BLaER1 (cell line): ENCODE data around the gene GNRH2.
"Not testable (repeated sequence)": the region's sequence is repeated elsewhere in the genome, so short reads cannot be mapped to it uniquely, and the experiment has no call there.

Experiments
- H3K27ac ChIP-seq: shearing (Covaris generic); formaldehyde crosslinking; 2 replicates; pipeline ENCODE4 v1.8.1; 2022
- H3K27me3 ChIP-seq: shearing (Covaris generic); formaldehyde crosslinking; 2 replicates; pipeline ENCODE4 v1.8.1; 2022
- H3K36me3 ChIP-seq: shearing (Covaris generic); formaldehyde crosslinking; 2 replicates; pipeline ENCODE4 v1.8.1; 2022
- H3K4me1 ChIP-seq: shearing (Covaris generic); formaldehyde crosslinking; 2 replicates; pipeline ENCODE4 v1.8.1; 2022
- H3K4me2 ChIP-seq: shearing (Covaris generic); formaldehyde crosslinking; 2 replicates; pipeline ENCODE4 v1.8.1; 2022
- H3K4me3 ChIP-seq: shearing (Covaris generic); formaldehyde crosslinking; 2 replicates; pipeline ENCODE4 v1.8.1; 2022
- H3K9ac ChIP-seq: shearing (Covaris generic); formaldehyde crosslinking; 2 replicates; pipeline ENCODE4 v1.8.1; 2022
- H3K9me3 ChIP-seq: shearing (Covaris generic); formaldehyde crosslinking; 2 replicates; pipeline ENCODE4 v1.8.1; 2022
- H4K20me1 ChIP-seq: shearing (Covaris generic); formaldehyde crosslinking; 2 replicates; pipeline ENCODE4 v1.8.1; 2022
- Cebpa-rat ChIP-seq: shearing (Covaris generic); IDR thresholded peaks from 2 replicates; pipeline ENCODE4 v1.8.1; 2022

The GNRH2 gene

DNA sequence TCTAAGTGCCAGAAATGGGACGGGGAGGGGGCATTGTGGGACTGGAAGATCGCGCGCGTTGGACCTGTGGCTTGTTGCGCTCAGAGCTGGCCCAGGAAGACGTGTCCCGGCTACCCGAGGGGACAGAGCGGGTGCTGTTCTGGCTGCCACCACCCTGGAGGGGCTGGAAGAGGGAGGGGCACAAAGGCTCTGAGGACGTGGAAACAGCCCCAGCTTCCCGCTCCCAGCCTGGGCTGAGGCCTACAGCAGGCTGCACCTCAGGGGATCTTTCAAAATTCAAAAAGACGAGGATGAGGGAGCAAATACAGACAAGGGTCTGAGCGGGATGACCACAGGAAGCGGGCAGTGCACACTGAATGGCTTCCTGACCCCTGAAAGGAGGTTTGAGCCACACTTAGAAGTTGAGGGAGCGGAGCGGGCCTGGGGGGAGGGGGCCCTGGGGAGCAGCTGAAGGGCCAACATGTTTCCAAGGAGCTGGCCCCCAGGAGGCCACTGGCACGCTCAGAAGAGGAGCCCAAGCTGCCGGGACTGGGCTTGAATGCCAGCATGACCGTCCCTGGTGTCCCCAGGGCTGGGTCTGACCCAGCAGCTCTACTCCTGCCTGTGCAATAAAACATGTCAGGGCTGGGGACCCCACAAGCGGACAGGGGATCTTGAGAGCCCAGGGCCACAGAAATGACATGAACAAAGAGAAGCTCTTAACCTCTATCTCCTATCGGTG, 29.3 kb downstream of the GNRH2 start:
- Histone ChIP-seq H4K20me1 (no peaks in the 10 kb centered on the region; the same call in 1 of the 2 replicates), H3K27me3 (peaks cover 54% of the 10 kb centered on the region), H3K4me2 (peak overlapping the region; percentile 43), H3K9me3 (no peaks in the 10 kb centered on the region), H3K4me3 (no peak overlapping the region), H3K36me3 (no peaks in the 10 kb centered on the region), H3K27ac (no peak overlapping the region), H3K9ac (no peak overlapping the region), H3K4me1 (peaks cover 7% of the 10 kb centered on the region)
- TF ChIP-seq Cebpa-rat, result no peak

DNA sequence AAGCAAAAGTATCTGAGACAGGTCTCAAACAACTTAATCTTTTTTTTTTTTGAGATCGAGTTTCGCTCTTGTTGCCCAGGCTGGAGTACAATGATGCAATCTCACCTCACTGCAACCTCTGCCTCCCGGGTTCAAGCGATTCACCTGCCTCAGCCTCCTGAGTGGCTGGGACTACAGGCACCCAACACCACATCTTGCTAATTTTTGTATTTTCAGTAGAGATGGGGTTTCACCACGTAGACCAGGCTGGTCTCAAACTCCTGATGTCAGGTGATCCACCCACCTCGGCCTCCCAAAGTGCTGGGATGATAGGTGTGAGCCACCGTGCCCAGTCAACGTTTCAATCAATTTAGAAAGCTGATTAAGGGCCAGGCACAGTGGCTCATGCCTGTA, 29.8 kb downstream of the GNRH2 start:
- H3K9me3 ChIP-seq, H3K36me3 ChIP-seq, H3K4me1 ChIP-seq, H3K9ac ChIP-seq, H3K4me3 ChIP-seq, H4K20me1 ChIP-seq, H3K4me2 ChIP-seq, H3K27ac ChIP-seq: not testable (repeated sequence)
- H3K27me3 ChIP-seq, result peaks cover 58% of the 10 kb centered on the region

DNA sequence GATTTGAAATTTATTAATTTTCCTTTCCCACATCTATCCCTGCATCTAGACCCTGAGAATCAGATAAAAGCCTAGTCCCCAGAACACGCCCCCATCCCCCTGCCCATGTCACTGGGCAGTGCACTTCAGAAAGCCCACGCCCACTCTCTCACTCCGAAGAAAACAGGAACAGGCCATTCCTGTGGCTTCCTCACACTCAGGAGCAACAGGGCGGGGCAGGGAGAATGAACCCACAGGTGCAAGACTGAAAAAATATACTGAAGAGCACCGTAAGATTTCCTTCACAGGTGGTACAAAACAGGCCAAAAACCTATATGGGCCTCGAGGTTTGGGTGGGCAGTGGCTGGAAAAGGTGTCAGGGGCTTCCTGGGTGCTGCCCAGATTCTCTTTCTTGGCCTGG, 31.4 kb downstream of the GNRH2 start:
- no peak overlapping the region for H3K4me2 ChIP-seq
- peaks cover 65% of the 10 kb centered on the region for H3K27me3 ChIP-seq
- no peak overlapping the region for H3K9ac ChIP-seq
- H3K36me3 ChIP-seq, result no peaks in the 10 kb centered on the region
- no peaks in the 10 kb centered on the region for H3K4me1 ChIP-seq
- H3K27ac ChIP-seq, result no peak overlapping the region
- H4K20me1 ChIP-seq, result no peaks in the 10 kb centered on the region; the same call in 1 of the 2 replicates
- no peak for TF ChIP-seq Cebpa-rat
- H3K4me3 ChIP-seq, result no peak overlapping the region
- H3K9me3 ChIP-seq, result no peaks in the 10 kb centered on the region

DNA sequence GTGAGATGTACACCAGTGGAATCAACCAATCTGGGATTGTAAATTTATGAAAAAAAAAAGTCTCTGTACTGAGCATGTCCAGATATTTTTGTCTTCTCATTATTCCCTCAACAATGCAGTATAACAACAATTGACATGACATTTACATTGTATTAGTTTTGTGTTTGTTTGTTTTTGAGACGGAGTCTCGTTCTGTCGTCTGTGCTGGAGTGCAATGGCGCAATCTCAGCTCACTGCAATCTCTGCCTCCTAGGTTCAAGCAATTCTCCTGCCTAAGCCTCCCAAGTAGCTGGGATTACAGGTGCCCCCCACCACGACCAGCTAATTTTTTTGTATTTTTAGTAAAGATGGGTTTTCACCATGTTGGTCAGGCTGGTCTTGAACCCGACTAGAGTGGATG, 31.9 kb downstream of the GNRH2 start:
- H3K4me2 ChIP-seq, result not testable (repeated sequence)

DNA sequence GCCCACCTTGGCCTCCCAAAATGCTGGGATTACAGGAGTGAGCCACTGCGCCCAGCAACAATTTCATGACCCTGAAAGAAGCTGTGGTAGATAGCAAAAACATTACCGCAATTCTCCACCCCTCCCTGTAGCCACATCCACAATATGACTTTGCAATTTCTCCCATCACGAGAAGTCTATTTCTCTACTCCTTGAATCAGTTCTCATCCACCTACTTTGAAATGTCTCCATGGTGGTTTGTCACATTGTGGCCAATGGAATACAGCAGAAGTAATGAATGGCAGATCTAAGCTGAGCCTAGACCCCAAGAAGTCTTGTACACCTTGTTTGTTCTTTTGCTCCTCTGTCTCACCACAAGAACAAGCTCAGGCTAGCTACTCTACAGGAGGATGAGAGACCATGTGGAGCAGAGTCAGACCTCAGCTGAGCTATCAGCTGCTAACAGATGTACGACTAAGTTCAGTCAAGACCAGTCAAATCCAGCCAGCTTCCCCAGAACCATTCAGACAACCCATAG, 34.3 kb downstream of the GNRH2 start:
- no peak for TF ChIP-seq Cebpa-rat
- Histone ChIP-seq H3K9ac (no peak overlapping the region), H3K4me1 (no peaks in the 10 kb centered on the region), H3K4me3 (no peak overlapping the region), H3K9me3 (no peaks in the 10 kb centered on the region; the same call in 1 of the 2 replicates), H3K36me3 (no peaks in the 10 kb centered on the region), H3K27ac (no peak overlapping the region), H3K4me2 (no peak overlapping the region), H4K20me1 (peaks cover 8% of the 10 kb centered on the region; the same call in 1 of the 2 replicates), H3K27me3 (peaks cover 70% of the 10 kb centered on the region)

More for the DNA sequence above, 31.9 kb downstream of the GNRH2 start:
- not testable (repeated sequence) for H3K4me3 ChIP-seq, H4K20me1 ChIP-seq, H3K9me3 ChIP-seq, H3K36me3 ChIP-seq, H3K4me1 ChIP-seq, H3K9ac ChIP-seq, H3K27ac ChIP-seq
- H3K27me3 ChIP-seq, result peaks cover 70% of the 10 kb centered on the region

DNA sequence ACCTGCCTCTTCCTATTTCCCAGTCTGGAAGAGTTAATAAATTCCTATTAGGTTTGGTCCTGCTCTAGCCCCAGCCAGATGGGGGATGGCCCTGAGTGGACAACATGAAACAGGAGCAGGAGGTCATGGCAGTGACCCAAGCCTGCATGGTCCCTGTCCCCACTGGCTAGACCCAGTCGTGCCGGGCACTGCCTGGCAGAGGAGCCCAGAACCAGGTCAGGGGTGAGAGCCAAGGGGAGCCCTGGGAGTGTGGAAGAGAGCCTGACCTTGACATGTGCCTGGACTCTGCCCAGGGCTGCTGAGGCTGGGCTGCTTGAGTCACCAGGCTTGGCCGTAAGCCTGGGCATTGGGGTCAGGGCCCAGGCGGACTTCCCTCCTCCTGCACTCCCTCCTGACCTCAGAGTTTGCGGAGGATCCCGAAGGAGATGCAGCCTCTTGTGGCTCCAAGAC, 37.5 kb downstream of the GNRH2 start:
- Histone ChIP-seq H3K27me3 (peaks cover 80% of the 10 kb centered on the region), H3K4me1 (no peaks in the 10 kb centered on the region), H3K36me3 (no peaks in the 10 kb centered on the region), H3K27ac (no peak overlapping the region), H4K20me1 (peaks cover 15% of the 10 kb centered on the region; the same call in 1 of the 2 replicates), H3K9me3 (no peaks in the 10 kb centered on the region; the same call in 1 of the 2 replicates), H3K4me3 (no peak overlapping the region), H3K9ac (no peak overlapping the region), H3K4me2 (no peak overlapping the region)
- TF ChIP-seq Cebpa-rat, result no peak

DNA sequence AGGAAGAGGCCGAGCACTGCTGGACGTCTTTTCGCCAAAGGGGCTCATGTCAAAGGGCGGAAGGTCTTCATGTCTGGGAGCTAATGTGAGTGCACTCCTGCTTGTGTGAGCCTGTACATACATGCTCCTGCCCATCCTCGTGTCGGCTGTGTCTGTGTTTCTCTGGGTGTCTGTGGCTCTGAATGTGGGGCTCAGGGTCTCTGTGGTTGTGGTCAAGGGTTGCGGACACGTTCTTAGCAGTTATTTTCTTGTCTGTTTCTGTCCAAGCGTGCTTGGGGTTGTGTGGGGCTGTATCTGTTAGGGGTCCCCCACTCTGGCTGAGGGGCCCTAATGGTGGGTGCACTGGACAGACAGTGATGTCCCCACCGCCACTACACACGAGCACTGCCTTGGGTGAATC, 38.2 kb downstream of the GNRH2 start:
- no peaks in the 10 kb centered on the region for H3K4me1 ChIP-seq
- H3K4me3 ChIP-seq, result no peak overlapping the region
- H3K9ac ChIP-seq, result no peak overlapping the region
- no peak overlapping the region for H3K27ac ChIP-seq
- H3K27me3 ChIP-seq, result peaks cover 81% of the 10 kb centered on the region
- no peak for TF ChIP-seq Cebpa-rat
- no peaks in the 10 kb centered on the region for H3K36me3 ChIP-seq
- no peak overlapping the region for H3K4me2 ChIP-seq
- no peaks in the 10 kb centered on the region; the same call in 1 of the 2 replicates for H3K9me3 ChIP-seq
- H4K20me1 ChIP-seq, result peaks cover 15% of the 10 kb centered on the region; the same call in 1 of the 2 replicates

DNA sequence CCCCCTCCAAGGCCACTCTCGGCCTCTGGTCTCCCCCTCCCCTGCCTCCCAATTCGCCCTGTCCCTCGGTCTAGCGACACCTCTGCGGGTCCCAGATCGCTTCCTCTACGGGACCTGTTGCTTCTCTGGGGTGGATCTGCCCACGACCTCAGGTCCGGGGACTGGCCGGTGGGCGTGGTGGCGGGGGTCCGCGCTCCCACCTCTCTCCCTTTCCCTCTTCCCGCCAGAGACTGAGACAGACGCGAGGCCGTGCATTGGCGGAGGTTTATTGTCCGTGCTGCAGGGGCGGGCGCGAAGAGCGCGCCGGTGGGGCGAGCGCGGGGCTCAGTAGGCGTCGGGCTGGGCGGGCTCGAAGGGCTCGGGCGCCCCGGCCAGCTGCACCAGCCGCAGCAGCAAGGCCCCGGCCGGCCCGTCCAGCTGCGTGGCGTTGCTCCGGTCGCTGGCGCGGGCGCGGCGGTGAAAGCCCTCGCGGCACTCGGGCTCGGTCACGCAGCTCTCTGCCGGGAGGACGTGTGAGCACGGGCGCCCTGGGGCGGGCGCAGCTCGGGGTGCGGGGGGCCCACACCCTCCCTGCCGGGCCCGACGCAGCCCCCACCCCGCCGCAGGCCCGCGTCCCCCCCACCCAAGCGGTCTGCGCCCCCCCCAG, 39.0 kb downstream of the GNRH2 start:
- no peaks in the 10 kb centered on the region for H3K36me3 ChIP-seq
- no peak overlapping the region for H3K27ac ChIP-seq
- H3K4me2 ChIP-seq, result no peak overlapping the region
- no peak overlapping the region for H3K9ac ChIP-seq
- peaks cover 73% of the 10 kb centered on the region for H3K27me3 ChIP-seq
- H3K4me1 ChIP-seq, result no peaks in the 10 kb centered on the region
- peaks cover 15% of the 10 kb centered on the region; the same call in 1 of the 2 replicates for H4K20me1 ChIP-seq
- no peak for TF ChIP-seq Cebpa-rat
- no peaks in the 10 kb centered on the region; the same call in 1 of the 2 replicates for H3K9me3 ChIP-seq
- no peak overlapping the region for H3K4me3 ChIP-seq

DNA sequence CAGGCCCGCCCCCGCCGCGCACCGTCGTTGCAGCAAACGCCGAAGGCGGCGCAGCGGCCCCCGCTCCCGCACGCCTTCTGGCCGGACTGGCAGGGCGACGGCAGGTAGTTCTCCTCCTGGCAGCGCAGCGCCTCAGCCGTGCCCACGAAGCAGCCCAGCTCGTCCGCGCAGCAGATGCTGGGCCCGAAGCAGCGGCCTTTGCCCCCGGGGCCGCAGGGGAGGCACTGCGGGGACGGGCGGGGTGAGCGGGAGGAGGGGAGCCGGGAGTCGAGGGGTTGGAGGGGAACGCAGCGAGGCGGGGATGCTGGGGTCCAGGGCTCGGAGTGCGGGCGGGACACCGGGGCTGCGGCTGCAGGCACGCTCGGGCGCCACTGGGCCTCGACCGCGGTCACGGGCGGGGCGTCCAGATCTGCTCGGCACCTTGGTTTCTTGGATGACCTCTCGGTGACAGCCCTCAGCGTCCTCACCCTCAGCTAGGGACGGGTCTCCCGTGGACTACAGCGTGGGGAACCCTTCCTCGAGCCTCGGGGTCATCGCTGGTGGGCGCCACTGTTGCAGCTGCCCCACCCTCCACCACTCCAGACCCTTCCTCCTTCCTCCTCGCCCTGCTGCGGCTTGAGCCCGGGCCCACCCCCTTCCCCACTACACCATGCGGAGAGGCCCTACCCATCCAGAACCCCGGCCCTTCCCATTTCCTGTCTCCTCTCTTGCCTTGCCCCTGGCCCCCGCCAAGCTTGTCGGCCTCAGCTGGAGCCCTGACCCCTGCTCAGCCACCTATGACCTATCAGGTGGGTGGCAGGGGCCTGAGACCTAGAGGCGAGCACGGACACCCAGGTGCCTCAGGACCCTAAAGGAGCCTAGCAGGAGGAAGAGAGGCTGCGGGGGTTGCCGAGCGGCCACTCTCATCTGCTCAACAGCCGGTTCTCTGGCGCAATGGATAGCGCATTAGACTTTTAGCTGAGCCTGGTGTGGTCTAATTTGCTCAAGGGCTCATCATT, 39.8 kb downstream of the GNRH2 start:
- Histone ChIP-seq H3K36me3 (no peaks in the 10 kb centered on the region), H4K20me1 (peaks cover 15% of the 10 kb centered on the region; the same call in 1 of the 2 replicates), H3K4me3 (no peak overlapping the region), H3K27me3 (peaks cover 67% of the 10 kb centered on the region), H3K4me1 (no peaks in the 10 kb centered on the region), H3K9ac (no peak overlapping the region), H3K27ac (no peak overlapping the region), H3K4me2 (no peak overlapping the region), H3K9me3 (no peaks in the 10 kb centered on the region; the same call in 1 of the 2 replicates)
- TF ChIP-seq Cebpa-rat, result no peak
